ENCODE results near the gene TSPAN18. TPM values are rescaled to one million over a fixed set of nuclear protein-coding genes. Genes with fewer than 3 reads are reported as not detected.

Gene TSPAN18
- total and polyA plus RNA-seq, 2 experiments from 2014 or later = 6.0 to 10.6 TPM

DNA sequence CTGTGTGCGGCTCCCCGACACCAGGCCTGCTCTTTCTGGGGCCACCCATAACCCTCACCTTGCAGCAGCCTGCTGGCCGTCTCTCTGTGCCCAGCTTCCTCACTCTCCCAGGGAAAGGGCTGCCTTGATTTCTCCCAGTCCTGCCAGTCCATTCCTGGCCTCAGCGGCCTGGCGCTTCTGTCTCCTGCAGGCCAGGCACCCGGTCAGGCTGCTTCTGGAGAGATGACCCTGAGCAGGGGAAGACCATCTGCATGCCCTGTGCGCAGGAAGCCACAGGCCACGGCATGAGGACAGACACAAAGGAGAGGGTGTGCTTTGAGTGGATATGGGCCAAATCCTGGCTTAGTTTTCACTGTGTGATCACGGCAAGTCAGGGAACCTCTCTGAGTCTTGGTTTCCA is 86.2 kb downstream of the TSPAN18 start:
- H3K9me3 Mint-ChIP-seq = peaks cover 3% of the 10 kb centered on the region; the same call in 1 of the 3 replicates

More for the DNA sequence above, 86.2 kb downstream of the TSPAN18 start:
- no peak for DNase-seq (ENCODE audit: low spot score)
- no peaks in the 10 kb centered on the region for H3K9me2 ChIP-seq (ENCODE audit: insufficient read depth)
- H3K4me2 ChIP-seq = no peak overlapping the region
- H4K20me1 ChIP-seq (replicated peaks; ENCODE audit: insufficient read depth) = no peaks in the 10 kb centered on the region
- no peak overlapping the region for H3K4me3 ChIP-seq
- no peak overlapping the region for H2AFZ ChIP-seq
- H3K27me3 ChIP-seq (ENCODE audit: insufficient read depth) = no peaks in the 10 kb centered on the region
- TF ChIP-seq EZH2 (IDR thresholded peaks at IDR 0.05; ENCODE audit: low read depth, unreplicated experiment) (no peak), STAT1 (IDR thresholded peaks at IDR 0.05; ENCODE audit: unreplicated experiment) (no peak), JUNB (IDR thresholded peaks at IDR 0.05; ENCODE audit: unreplicated experiment) (no peak), ZNF114 (CRISPR knock-in tag; IDR thresholded peaks at IDR 0.05) (no peak), EZH2phosphoT487 (IDR thresholded peaks at IDR 0.05; ENCODE audit: unreplicated experiment) (no peak), POLR2AphosphoS5 (IDR thresholded peaks at IDR 0.05; ENCODE audit: low read depth) (no peak), CREB1 (CRISPR knock-in tag; IDR thresholded peaks at IDR 0.05; ENCODE audit: low read depth) (no peak), ZNF331 (CRISPR knock-in tag; IDR thresholded peaks at IDR 0.05; ENCODE audit: low read depth) (no peak), ETS1 (IDR thresholded peaks at IDR 0.05) (no peak), NANOG (IDR thresholded peaks at IDR 0.05; ENCODE audit: borderline replicate concordance) (no peak)
- TF ChIP-seq, protein P1, sequence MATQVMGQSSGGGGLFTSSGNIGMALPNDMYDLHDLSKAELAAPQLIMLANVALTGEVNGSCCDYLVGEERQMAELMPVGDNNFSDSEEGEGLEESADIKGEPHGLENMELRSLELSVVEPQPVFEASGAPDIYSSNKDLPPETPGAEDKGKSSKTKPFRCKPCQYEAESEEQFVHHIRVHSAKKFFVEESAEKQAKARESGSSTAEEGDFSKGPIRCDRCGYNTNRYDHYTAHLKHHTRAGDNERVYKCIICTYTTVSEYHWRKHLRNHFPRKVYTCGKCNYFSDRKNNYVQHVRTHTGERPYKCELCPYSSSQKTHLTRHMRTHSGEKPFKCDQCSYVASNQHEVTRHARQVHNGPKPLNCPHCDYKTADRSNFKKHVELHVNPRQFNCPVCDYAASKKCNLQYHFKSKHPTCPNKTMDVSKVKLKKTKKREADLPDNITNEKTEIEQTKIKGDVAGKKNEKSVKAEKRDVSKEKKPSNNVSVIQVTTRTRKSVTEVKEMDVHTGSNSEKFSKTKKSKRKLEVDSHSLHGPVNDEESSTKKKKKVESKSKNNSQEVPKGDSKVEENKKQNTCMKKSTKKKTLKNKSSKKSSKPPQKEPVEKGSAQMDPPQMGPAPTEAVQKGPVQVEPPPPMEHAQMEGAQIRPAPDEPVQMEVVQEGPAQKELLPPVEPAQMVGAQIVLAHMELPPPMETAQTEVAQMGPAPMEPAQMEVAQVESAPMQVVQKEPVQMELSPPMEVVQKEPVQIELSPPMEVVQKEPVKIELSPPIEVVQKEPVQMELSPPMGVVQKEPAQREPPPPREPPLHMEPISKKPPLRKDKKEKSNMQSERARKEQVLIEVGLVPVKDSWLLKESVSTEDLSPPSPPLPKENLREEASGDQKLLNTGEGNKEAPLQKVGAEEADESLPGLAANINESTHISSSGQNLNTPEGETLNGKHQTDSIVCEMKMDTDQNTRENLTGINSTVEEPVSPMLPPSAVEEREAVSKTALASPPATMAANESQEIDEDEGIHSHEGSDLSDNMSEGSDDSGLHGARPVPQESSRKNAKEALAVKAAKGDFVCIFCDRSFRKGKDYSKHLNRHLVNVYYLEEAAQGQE (IDR thresholded peaks at IDR 0.05; ENCODE audit: unreplicated experiment) = no peak
- TF ChIP-seq, protein P2, sequence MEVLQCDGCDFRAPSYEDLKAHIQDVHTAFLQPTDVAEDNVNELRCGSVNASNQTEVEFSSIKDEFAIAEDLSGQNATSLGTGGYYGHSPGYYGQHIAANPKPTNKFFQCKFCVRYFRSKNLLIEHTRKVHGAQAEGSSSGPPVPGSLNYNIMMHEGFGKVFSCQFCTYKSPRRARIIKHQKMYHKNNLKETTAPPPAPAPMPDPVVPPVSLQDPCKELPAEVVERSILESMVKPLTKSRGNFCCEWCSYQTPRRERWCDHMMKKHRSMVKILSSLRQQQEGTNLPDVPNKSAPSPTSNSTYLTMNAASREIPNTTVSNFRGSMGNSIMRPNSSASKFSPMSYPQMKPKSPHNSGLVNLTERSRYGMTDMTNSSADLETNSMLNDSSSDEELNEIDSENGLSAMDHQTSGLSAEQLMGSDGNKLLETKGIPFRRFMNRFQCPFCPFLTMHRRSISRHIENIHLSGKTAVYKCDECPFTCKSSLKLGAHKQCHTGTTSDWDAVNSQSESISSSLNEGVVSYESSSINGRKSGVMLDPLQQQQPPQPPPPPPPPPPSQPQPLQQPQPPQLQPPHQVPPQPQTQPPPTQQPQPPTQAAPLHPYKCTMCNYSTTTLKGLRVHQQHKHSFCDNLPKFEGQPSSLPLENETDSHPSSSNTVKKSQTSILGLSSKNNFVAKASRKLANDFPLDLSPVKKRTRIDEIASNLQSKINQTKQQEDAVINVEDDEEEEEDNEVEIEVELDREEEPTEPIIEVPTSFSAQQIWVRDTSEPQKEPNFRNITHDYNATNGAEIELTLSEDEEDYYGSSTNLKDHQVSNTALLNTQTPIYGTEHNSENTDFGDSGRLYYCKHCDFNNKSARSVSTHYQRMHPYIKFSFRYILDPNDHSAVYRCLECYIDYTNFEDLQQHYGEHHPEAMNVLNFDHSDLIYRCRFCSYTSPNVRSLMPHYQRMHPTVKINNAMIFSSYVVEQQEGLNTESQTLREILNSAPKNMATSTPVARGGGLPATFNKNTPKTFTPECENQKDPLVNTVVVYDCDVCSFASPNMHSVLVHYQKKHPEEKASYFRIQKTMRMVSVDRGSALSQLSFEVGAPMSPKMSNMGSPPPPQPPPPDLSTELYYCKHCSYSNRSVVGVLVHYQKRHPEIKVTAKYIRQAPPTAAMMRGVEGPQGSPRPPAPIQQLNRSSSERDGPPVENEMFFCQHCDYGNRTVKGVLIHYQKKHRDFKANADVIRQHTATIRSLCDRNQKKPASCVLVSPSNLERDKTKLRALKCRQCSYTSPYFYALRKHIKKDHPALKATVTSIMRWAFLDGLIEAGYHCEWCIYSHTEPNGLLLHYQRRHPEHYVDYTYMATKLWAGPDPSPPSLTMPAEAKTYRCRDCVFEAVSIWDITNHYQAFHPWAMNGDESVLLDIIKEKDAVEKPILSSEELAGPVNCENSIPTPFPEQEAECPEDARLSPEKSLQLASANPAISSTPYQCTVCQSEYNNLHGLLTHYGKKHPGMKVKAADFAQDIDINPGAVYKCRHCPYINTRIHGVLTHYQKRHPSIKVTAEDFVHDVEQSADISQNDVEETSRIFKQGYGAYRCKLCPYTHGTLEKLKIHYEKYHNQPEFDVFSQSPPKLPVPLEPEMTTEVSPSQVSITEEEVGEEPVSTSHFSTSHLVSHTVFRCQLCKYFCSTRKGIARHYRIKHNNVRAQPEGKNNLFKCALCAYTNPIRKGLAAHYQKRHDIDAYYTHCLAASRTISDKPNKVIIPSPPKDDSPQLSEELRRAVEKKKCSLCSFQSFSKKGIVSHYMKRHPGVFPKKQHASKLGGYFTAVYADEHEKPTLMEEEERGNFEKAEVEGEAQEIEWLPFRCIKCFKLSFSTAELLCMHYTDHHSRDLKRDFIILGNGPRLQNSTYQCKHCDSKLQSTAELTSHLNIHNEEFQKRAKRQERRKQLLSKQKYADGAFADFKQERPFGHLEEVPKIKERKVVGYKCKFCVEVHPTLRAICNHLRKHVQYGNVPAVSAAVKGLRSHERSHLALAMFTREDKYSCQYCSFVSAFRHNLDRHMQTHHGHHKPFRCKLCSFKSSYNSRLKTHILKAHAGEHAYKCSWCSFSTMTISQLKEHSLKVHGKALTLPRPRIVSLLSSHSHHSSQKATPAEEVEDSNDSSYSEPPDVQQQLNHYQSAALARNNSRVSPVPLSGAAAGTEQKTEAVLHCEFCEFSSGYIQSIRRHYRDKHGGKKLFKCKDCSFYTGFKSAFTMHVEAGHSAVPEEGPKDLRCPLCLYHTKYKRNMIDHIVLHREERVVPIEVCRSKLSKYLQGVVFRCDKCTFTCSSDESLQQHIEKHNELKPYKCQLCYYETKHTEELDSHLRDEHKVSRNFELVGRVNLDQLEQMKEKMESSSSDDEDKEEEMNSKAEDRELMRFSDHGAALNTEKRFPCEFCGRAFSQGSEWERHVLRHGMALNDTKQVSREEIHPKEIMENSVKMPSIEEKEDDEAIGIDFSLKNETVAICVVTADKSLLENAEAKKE (CRISPR knock-in tag; IDR thresholded peaks at IDR 0.05) = no peak
- TF ChIP-seq, protein P3, sequence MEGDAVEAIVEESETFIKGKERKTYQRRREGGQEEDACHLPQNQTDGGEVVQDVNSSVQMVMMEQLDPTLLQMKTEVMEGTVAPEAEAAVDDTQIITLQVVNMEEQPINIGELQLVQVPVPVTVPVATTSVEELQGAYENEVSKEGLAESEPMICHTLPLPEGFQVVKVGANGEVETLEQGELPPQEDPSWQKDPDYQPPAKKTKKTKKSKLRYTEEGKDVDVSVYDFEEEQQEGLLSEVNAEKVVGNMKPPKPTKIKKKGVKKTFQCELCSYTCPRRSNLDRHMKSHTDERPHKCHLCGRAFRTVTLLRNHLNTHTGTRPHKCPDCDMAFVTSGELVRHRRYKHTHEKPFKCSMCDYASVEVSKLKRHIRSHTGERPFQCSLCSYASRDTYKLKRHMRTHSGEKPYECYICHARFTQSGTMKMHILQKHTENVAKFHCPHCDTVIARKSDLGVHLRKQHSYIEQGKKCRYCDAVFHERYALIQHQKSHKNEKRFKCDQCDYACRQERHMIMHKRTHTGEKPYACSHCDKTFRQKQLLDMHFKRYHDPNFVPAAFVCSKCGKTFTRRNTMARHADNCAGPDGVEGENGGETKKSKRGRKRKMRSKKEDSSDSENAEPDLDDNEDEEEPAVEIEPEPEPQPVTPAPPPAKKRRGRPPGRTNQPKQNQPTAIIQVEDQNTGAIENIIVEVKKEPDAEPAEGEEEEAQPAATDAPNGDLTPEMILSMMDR (conservative IDR thresholded peaks at IDR 0.05; ENCODE audit: low read depth in 2 of 2) = no peak
- Mint-ChIP-seq H3K4me1 (peaks cover 10% of the 10 kb centered on the region; the same call in 2 of the 3 replicates), H3K4me3 (no peak overlapping the region), H3K27ac (no peak overlapping the region), H3K36me3 (ENCODE audit: low read depth) (peaks cover 7% of the 10 kb centered on the region; the same call in 2 of the 3 replicates), H3K27me3 (ENCODE audit: insufficient read depth, low read depth, poor library complexity) (peaks cover 10% of the 10 kb centered on the region)
- no peak overlapping the region for H3K27ac ChIP-seq (ENCODE audit: low read depth)
- H3K36me3 ChIP-seq (ENCODE audit: insufficient read depth) = no peaks in the 10 kb centered on the region
- no peaks in the 10 kb centered on the region for H3K4me1 ChIP-seq (ENCODE audit: insufficient read depth)
- no peaks in the 10 kb centered on the region for H3F3A ChIP-seq (replicated peaks; ENCODE audit: low read depth)
- no peak for ATAC-seq
- no peaks in the 10 kb centered on the region; the same call in 1 of the 2 replicates for H3K79me2 ChIP-seq (replicated peaks; ENCODE audit: insufficient read depth)

All from GM23338 (cell line).